Suprapubic skin (tissue), 3 donors: Measurements from ENCODE around the gene DPM1.

Experiments
- EP300 ChIP-seq: sonication (generic); formaldehyde crosslinking; IDR thresholded peaks from one replicate; pipeline ENCODE4 v1.6.1; 2017; ENCODE audit warnings: antibody characterized with exemption
- POLR2A ChIP-seq, 2 donors: fragments of 450-650 bp; IDR thresholded peaks; one replicate each; pipeline ENCODE4 v1.6.1; 2017; ENCODE audit warnings: antibody characterized with exemption in 2 of 2, mild to moderate bottlenecking in 2 of 2, moderate library complexity in 2 of 2
- TF ChIP-seq, protein P1 (sequence below), 2 donors: fragments of 200-600 bp in 1 of 2; fragments of 450-650 bp in 1 of 2; sonication (generic) in 1 of 2; IDR thresholded peaks; one replicate each; pipeline ENCODE4 v1.5.1; 2016 to 2019; ENCODE audit warnings: antibody characterized with exemption in 2 of 2, mild to moderate bottlenecking in 1 of 2, moderate library complexity in 1 of 2

DNA sequence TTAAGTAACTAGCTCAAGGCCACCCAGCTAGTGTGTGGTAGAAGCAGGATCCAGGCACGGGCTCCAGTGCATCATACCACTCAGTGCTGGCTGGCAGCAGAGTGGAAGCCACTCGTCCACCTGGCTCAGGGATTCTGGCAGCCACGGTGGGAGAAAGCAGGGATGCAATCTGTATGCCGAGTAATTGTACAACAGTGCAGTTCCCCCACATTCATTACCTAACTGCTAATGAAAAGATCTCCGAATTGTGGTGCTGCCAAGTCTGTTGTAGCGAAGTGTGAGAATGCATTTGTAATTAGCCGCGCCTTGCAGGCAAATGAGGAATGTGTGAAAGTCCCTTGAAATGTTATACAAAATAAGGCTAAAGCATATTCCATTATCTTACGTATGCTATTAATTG is 35.5 kb upstream of the DPM1 start:
- TF ChIP-seq, protein P1, sequence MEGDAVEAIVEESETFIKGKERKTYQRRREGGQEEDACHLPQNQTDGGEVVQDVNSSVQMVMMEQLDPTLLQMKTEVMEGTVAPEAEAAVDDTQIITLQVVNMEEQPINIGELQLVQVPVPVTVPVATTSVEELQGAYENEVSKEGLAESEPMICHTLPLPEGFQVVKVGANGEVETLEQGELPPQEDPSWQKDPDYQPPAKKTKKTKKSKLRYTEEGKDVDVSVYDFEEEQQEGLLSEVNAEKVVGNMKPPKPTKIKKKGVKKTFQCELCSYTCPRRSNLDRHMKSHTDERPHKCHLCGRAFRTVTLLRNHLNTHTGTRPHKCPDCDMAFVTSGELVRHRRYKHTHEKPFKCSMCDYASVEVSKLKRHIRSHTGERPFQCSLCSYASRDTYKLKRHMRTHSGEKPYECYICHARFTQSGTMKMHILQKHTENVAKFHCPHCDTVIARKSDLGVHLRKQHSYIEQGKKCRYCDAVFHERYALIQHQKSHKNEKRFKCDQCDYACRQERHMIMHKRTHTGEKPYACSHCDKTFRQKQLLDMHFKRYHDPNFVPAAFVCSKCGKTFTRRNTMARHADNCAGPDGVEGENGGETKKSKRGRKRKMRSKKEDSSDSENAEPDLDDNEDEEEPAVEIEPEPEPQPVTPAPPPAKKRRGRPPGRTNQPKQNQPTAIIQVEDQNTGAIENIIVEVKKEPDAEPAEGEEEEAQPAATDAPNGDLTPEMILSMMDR (IDR thresholded peaks at IDR 0.05) = no peak
- no peak for TF ChIP-seq POLR2A (IDR thresholded peaks at IDR 0.05)
- no peak for TF ChIP-seq EP300
